ENCODE data around the gene MCF2L2. TPM values are rescaled to one million over a fixed set of nuclear protein-coding genes. Genes with fewer than 3 reads are reported as not detected.

The MCF2L2 gene
- total RNA-seq, 1 donor from 2014 or later = 7.2 TPM

DNA sequence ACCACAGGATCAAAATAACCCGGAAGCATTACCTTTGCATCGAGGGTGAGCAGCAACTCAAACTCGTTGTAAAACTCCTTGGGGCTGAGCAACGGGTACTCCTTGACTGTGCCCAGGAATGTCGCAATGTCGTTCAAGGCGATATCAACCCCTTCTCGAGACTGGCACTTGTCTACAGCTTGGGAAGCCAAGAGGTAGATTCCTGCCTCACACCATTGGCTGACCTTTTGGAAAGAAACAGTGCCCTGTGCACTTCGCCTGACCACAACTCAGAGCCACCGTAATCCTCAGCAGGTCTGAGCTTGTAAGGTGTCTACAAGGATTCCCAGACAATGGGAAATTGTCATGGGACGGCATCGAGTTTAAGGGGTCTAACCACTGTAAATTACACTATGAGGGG, 131.5 kb downstream of the MCF2L2 start:
- no peak for DNase-seq (ENCODE audit: low spot score)

DNA sequence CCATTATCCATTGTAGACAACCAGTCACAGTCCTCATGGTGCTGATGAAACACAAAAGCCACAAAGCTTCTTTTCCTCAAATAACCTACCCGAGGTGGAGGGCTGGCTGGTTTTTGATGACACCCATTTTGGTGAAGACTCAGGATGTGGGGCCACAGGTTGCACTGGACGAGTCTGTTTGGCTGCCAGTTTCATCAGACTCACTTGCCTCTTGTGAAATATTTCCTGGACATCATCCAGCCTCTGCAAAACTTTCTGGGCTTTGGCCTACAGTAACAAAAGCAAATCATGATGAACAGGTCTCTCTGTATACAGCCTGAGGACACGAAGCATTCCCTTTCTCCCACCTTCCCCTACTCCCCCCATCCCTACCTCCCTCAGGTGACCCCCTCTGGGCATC, 133.2 kb downstream of the MCF2L2 start:
- no peak for DNase-seq (ENCODE audit: low spot score)

DNA sequence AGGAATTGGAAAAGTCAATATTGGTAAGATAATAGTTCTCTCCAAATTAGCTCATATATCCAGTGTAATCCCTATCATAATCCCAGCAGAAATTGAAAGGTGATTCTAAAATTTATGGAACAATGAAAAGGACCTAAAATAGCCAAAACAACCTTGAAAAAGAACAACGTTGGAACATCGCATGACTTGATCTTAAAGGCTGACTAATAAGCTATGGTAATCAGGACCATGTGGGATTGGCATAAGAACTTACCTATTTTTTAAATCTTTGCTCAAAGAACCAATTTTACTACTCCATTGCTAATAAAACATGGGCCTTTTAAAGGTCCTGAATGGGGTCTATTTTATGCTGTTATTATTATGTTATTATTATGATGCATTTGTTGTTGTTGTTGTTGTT, 134.5 kb downstream of the MCF2L2 start:
- no peak for DNase-seq (ENCODE audit: low spot score)

DNA sequence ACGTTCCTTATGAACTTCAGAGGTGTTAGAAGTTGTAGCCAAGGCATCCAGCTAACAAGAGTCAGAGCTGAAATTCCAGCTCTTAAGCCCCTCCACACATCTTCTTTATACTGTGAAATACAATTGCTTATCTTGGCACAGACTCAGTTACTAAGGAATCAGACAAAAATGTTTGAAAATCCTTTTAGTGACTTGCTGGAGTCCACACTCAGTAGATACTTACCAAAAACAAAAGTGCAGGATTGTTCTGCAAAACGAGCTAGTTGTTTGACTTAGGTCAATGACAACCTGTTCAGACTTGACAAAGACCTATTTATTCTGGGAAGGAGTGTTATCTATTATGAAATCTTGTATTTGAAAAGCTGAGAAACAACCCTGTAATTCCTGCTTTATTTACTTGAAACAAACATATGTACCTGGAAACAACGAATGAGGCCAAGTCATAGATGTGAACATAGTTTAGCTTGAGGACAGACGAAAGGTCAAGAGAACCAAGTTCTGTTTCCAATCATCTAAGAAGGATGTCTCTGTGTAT, 136.9 kb downstream of the MCF2L2 start:
- DNase-seq (ENCODE audit: low spot score) = no peak

GRCh38 chr3:183290216-183290615, 138.2 kb downstream of the MCF2L2 start:
- no peak for DNase-seq (ENCODE audit: low spot score)

- DNase-seq (ENCODE audit: low spot score) = no peak
These were observed 140.3 kb downstream of the MCF2L2 start for GRCh38 chr3:183288117-183288516.

GRCh38 chr3:183287301-183287971, 141.0 kb downstream of the MCF2L2 start:
- DNase-seq (ENCODE audit: low spot score) = peak; percentile 83

DNA sequence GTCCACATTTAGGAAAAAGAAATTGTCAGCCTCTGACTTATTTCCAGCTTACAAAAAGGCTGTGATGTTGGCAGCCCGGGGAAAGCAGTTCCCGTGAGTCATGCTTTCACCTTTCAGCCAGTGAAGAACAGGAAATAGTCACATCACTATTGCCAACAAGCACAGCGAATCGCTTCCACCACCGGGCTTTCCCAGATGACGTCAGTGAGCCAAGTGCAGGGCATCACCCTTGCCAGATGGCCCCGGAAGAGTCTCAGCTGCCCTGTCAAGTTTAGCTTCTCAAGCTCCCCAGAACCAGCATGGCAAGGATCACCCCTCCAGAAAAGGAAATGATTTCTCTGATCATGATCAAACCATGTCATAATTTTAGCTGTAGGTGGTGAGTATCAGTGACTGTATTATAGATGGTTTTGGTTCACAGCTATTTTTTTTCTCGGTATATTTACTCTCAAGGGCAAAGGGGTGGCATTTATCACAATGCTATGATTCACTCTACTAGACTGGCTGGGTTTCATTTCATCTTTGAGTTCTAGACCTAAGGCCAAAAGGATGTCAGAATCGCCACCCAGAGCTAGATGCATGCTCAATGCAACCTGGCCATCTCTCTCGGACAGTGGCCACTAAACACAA, 142.5 kb downstream of the MCF2L2 start:
- peak; percentile 82 for DNase-seq (ENCODE audit: low spot score)

DNA sequence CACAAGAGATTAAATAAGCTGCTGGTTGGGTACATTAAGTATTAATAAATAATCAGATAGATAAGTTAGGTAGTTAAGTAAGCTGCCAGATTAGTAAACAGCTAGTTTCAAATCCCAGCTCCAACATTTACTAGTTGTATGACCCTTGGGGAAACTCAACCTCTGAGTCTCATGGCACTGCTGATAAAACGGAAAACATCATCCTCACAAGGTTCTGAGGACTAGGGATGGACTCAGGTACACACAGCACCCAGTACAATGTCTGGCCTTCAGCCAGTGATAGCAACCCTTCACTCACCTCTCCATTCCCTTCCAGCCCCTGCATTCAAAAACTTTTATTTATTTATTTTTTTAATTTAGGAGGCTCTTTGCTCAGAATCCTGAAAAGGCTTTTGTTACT, 143.1 kb downstream of the MCF2L2 start:
- no peak for DNase-seq (ENCODE audit: low spot score)

GRCh38 chr3:183284570-183284969, 143.8 kb downstream of the MCF2L2 start:
- no peak for DNase-seq (ENCODE audit: low spot score)

- DNase-seq (ENCODE audit: low spot score) = no peak
These were observed 144.5 kb downstream of the MCF2L2 start for GRCh38 chr3:183283886-183284285.

- no peak for DNase-seq (ENCODE audit: low spot score)
These were observed 147.2 kb downstream of the MCF2L2 start for GRCh38 chr3:183281126-183281797.

GRCh38 chr3:183279371-183279770, 149.0 kb downstream of the MCF2L2 start:
- DNase-seq (ENCODE audit: low spot score) = no peak

DNA sequence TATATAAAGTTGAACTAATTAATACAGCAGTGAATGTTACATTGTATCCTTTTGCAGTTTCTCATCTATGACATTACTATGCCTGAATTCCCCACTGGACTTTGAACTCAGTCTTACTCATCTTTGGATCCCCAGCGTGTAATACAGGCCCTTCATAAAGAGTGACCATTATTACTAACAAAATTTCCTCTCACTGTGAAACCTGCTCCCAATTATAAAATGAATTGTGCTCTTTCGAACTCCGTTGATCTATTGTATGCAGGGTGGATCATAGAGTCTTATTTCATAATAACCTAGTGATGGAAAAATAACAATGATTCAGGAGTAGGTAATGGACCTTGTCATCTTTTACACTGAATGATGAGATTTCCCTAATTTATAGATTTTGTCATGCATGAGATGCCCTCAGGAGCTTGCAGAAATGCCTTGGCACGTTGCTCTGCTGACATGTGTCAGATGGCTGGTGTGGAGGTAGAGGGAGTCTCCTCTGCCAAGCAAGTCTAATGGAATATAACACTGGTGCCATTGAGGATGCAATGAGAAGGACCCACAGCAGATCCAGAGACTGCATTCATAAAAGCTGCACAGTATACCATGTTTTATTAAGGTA, 149.8 kb downstream of the MCF2L2 start:
- DNase-seq (ENCODE audit: low spot score) = no peak

- no peak for DNase-seq (ENCODE audit: low spot score)
These were observed 151.2 kb downstream of the MCF2L2 start for GRCh38 chr3:183277260-183277659.

DNA sequence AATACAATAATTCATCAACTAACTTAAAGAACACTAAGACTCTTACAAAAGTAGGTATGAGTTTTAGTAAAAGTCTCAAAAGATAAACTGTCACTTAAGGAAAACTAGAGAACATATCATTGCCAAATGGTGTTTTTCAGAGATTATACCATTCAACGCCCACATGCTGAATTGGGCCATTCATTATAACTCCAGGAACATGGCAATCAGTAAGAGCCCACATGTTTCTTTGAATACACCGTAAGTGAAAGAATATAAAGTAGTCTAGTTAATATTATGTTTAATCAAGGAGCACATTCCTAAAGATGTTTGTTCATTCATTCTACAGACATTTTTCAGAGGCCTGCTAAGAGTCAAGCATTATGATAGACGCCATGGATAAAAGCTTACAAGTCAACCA, 152.5 kb downstream of the MCF2L2 start:
- no peak for DNase-seq (ENCODE audit: low spot score)

DNA sequence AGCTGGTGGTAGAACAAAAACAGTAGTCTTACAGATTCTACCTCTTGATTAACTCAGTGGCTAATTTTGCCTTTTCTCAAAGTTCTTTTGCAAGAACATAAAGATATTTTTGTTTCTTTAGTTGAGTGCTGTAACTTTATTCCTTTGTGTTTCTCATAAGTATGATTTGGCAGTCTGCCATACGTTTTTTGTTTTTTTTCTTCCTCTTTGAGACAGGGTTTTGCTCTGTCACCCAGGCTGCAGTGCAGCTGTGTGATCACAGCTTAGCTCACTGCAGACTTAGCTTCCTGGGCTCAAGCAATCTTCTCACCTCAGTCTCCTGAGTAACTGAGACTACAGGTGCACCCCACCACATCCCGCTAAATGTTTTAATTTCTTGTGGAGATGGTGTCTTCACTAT, 153.0 kb downstream of the MCF2L2 start:
- DNase-seq (ENCODE audit: low spot score) = peak; percentile 63

GRCh38 chr3:183274609-183275008, 153.8 kb downstream of the MCF2L2 start:
- no peak for DNase-seq (ENCODE audit: low spot score)

DNA sequence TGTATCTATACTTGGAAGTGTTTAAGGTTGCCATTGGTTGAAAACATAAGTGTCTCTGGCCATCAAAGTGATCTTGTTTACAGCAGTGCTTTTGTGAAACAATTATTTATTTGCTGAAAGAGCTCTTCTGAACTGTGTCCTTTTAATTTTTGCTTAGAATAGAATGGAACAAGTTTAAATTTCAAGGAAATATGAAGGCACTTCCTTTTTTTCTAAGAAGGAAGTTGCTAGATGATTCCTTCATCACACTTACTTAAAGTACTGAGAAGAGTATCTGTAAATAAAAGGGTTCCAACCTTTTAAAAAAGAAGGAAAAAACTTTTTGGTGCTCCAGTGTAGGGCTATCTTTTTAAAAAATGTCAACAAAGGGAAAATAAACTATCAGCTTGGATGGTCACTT, 155.6 kb downstream of the MCF2L2 start:
- no peak for DNase-seq (ENCODE audit: low spot score)

DNA sequence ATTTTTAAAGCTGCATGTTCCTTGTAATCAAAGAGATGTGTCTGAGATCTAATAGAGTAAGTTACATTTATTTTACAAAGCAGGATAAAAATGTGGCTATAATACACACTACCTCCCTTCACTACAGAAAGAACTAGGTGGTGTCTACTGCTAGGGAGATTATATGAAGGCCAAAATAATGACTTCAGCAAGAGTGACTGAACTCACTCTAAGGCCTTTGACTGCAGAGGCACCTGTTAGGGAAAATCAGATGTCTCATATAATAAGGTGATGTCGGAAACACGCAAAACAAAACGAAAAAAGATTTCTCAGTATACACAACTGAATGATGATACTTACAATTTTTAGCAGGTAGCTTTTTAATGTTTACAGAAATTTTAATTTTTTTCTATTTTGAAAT, 156.3 kb downstream of the MCF2L2 start:
- no peak for DNase-seq (ENCODE audit: low spot score)

- no peak for DNase-seq (ENCODE audit: low spot score)
These were observed 158.1 kb downstream of the MCF2L2 start for GRCh38 chr3:183270344-183270743.

DNA sequence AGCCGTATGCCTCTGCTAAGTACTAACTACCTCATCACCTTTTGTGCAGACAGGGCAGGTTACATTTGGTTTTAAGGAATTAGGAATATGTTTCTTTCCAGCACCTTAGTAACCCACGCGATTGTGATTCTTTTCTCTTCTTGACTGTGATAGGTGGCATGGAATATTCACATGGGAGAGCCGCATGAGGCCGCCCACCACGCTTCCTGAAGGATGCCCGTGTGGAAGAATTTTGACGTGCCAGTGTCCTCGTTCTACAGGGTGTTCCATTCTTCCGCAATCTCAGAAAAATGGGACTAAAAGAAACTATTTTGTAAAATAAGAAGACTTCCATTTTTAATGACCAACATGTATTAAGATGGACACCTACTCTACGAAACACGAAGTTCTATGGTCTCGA, 159.1 kb downstream of the MCF2L2 start:
- DNase-seq (ENCODE audit: low spot score) = no peak

All from umbilical cord (tissue), 2 donors.